HEK293T (cell line): ENCODE data around the gene TRERF1.

Source experiments
- CTCF ChIA-PET: fragments of 350-600 bp; formaldehyde crosslinking; extraction: SDS; loops from one replicate; lab custom pipeline; 2021; ENCODE audit warnings: antibody characterized with exemption, inconsistent platforms; lab: Yijun Ruan, JAX
- POLR2A ChIA-PET: fragments of 350-600 bp; formaldehyde crosslinking; extraction: SDS; loops from one replicate; lab custom pipeline; 2020; ENCODE audit warnings: antibody characterized with exemption, inconsistent platforms; lab: Yijun Ruan, JAX
- DNase-seq: peaks from one replicate; pipeline ENCODE4 v3.0.0; 2012; ENCODE audit warnings: mixed read lengths; ENCODE audit errors: extremely low spot score
- ARNT ChIP-seq: fragments of 450-650 bp; IDR thresholded peaks from 2 replicates; pipeline ENCODE4 v1.6.1; 2017; ENCODE audit warnings: mild to moderate bottlenecking
- BHLHE40 ChIP-seq: fragments of 450-650 bp; IDR thresholded peaks from 2 replicates; pipeline ENCODE4 v1.6.1; 2016; ENCODE audit warnings: mild to moderate bottlenecking, moderate library complexity, borderline replicate concordance
- CTBP1 ChIP-seq: fragments of 450-650 bp; IDR thresholded peaks from 2 replicates; pipeline ENCODE4 v1.6.1; 2016; ENCODE audit warnings: borderline replicate concordance
- ELF4 ChIP-seq: fragments of 450-650 bp; IDR thresholded peaks from 2 replicates; pipeline ENCODE4 v1.6.1; 2017; ENCODE audit warnings: antibody characterized with exemption
- FOXA1 ChIP-seq: fragments of 450-650 bp; IDR thresholded peaks from 2 replicates; pipeline ENCODE4 v1.6.1; 2016; ENCODE audit warnings: mild to moderate bottlenecking
- FOXK2 ChIP-seq: fragments of 450-650 bp; IDR thresholded peaks from 2 replicates; pipeline ENCODE4 v1.6.1; 2016; ENCODE audit warnings: mild to moderate bottlenecking
- FOXM1 ChIP-seq: fragments of 450-650 bp; IDR thresholded peaks from 2 replicates; pipeline ENCODE4 v1.6.1; 2017; ENCODE audit warnings: mild to moderate bottlenecking, borderline replicate concordance
- HDGF ChIP-seq: fragments of 450-650 bp; IDR thresholded peaks from 2 replicates; pipeline ENCODE4 v1.6.1; 2017; ENCODE audit warnings: antibody characterized with exemption, borderline replicate concordance
- L3MBTL2 ChIP-seq: fragments of 450-650 bp; conservative IDR thresholded peaks from 2 replicates; pipeline ENCODE4 v1.6.1; 2016; ENCODE audit warnings: mild to moderate bottlenecking
- LEF1 ChIP-seq: fragments of 450-650 bp; IDR thresholded peaks from 2 replicates; pipeline ENCODE4 v1.6.1; 2017; ENCODE audit warnings: mild to moderate bottlenecking, borderline replicate concordance
- NFRKB ChIP-seq: fragments of 450-650 bp; IDR thresholded peaks from 2 replicates; pipeline ENCODE4 v1.6.1; 2016; ENCODE audit warnings: mild to moderate bottlenecking, moderate library complexity
- PKNOX1 ChIP-seq: fragments of 450-650 bp; IDR thresholded peaks from 2 replicates; pipeline ENCODE4 v1.6.1; 2016
- SP1 ChIP-seq: fragments of 450-650 bp; IDR thresholded peaks from 2 replicates; pipeline ENCODE4 v1.6.1; 2017
- SUZ12 ChIP-seq: fragments of 450-650 bp; IDR thresholded peaks from 2 replicates; pipeline ENCODE4 v1.6.1; 2016; ENCODE audit warnings: mild to moderate bottlenecking
- TARDBP ChIP-seq: fragments of 450-650 bp; IDR thresholded peaks from 2 replicates; pipeline ENCODE4 v1.6.1; 2016
- ZNF384 ChIP-seq: fragments of 450-650 bp; IDR thresholded peaks from 2 replicates; pipeline ENCODE4 v1.6.1; 2016

TRERF1 gene

GRCh38 chr6:42293386-42293977, 158.2 kb downstream of the TRERF1 start:
- CTCF ChIA-PET: no interaction called here
- no peak for DNase-seq
- POLR2A ChIA-PET: no interaction called here
- TF ChIP-seq ELF4: no peak
- no peak for TF ChIP-seq HDGF
- no peak for TF ChIP-seq L3MBTL2
- TF ChIP-seq BHLHE40: no peak
- TF ChIP-seq PKNOX1: no peak
- no peak for TF ChIP-seq NFRKB
- TF ChIP-seq LEF1: no peak
- no peak for TF ChIP-seq ARNT

GRCh38 chr6:42292004-42292740, 159.6 kb downstream of the TRERF1 start:
- ChIA-PET POLR2A (no interaction called here), CTCF (interaction anchor here (0.7 kb wide), 1 partner anchor 160 kb away, joined by 8 read pairs; no protein-coding TSS in a partner anchor)
- no peak for TF ChIP-seq L3MBTL2
- TF ChIP-seq ARNT: no peak
- TF ChIP-seq ZNF384: no peak
- TF ChIP-seq LEF1: no peak
- TF ChIP-seq HDGF: no peak
- TF ChIP-seq FOXM1: no peak
- no peak for TF ChIP-seq SUZ12
- no peak for TF ChIP-seq TARDBP
- no peak for TF ChIP-seq NFRKB
- no peak for TF ChIP-seq BHLHE40
- TF ChIP-seq CTBP1: no peak
- no peak for TF ChIP-seq ELF4
- no peak for DNase-seq

- POLR2A ChIA-PET: no interaction called here
- TF ChIP-seq LEF1 (no peak), FOXM1 (no peak), SUZ12 (no peak), HDGF (no peak), ELF4 (no peak), NFRKB (no peak), BHLHE40 (no peak), TARDBP (no peak), L3MBTL2 (no peak), PKNOX1 (no peak), SP1 (no peak)
- no peak for DNase-seq
- CTCF ChIA-PET: interaction anchor here (0.7 kb wide), 1 partner anchor 27 kb away, joined by 4 read pairs; no protein-coding TSS in a partner anchor
Observed at GRCh38 chr6:42287756-42288155, 164.0 kb downstream of the TRERF1 start.

- ChIA-PET CTCF (interaction anchor here (1.3 kb wide), 1 partner anchor 266 kb away, joined by 4 read pairs; no protein-coding TSS in a partner anchor), POLR2A (no interaction called here)
- no peak for DNase-seq
Observed at GRCh38 chr6:42281570-42281969, 170.2 kb downstream of the TRERF1 start.

GRCh38 chr6:42280966-42281533, 170.7 kb downstream of the TRERF1 start:
- no peak for DNase-seq
- POLR2A ChIA-PET: no interaction called here
- CTCF ChIA-PET: interaction anchor here (1.3 kb wide), 1 partner anchor 266 kb away, joined by 4 read pairs; no protein-coding TSS in a partner anchor
- TF ChIP-seq FOXK2 (no peak), LEF1 (no peak), HDGF (no peak), BHLHE40 (no peak), SUZ12 (no peak), ELF4 (no peak), PKNOX1 (no peak), SP1 (no peak), FOXA1 (no peak), CTBP1 (no peak), NFRKB (no peak), TARDBP (no peak), L3MBTL2 (no peak), FOXM1 (no peak), ARNT (no peak)

More at GRCh38 chr6:42281570-42281969, 170.2 kb downstream of the TRERF1 start:
- no peak for TF ChIP-seq FOXM1
- TF ChIP-seq L3MBTL2: no peak
- TF ChIP-seq BHLHE40: no peak
- no peak for TF ChIP-seq ZNF384
- TF ChIP-seq ELF4: no peak
- no peak for TF ChIP-seq SUZ12
- no peak for TF ChIP-seq TARDBP
- TF ChIP-seq FOXA1: no peak
- no peak for TF ChIP-seq CTBP1
- no peak for TF ChIP-seq NFRKB
- TF ChIP-seq HDGF: no peak
